ENCODE results near the gene LRRC26. TPM values are rescaled to one million over a fixed set of nuclear protein-coding genes. Genes with fewer than 3 reads are reported as not detected.
"Not testable (repeated sequence)": the region's sequence is repeated elsewhere in the genome, so short reads cannot be mapped to it uniquely, and the experiment has no call there.

Gene LRRC26
- total RNA-seq, 1 experiment from 2014 or later: 2.1 TPM

GRCh38 chr9:137121927-137122795 is 47.7 kb downstream of the LRRC26 start:
- CTCF ChIA-PET: interaction anchor here (1.0 to 2.6 kb wide), 3 partner anchors 16 to 70 kb away, joined by 4 to 14 read pairs (median 4); no protein-coding TSS in a partner anchor
- not testable (repeated sequence) for ATAC-seq

More at GRCh38 chr9:137121927-137122795, 47.7 kb downstream of the LRRC26 start:
- H3K9me3 Mint-ChIP-seq; H3K4me1 Mint-ChIP-seq; H3K36me3 Mint-ChIP-seq; H3K27ac Mint-ChIP-seq; H3K27me3 Mint-ChIP-seq (ENCODE audit: low read depth); POLR2A ChIA-PET; DNase-seq (ENCODE audit: low spot score); H3K4me3 Mint-ChIP-seq: not testable (repeated sequence)

Small RNAs within 50 kb of the gene (microRNA-seq; reads per million reads assigned to microRNA genes)
- not detected for gene MIR3621 (ENCODE audit: borderline number of aligned reads)

Other genes starting within 250 kb of the LRRC26 start
- gene FBXW5, start 225.3 kb downstream of the LRRC26 start, total RNA-seq (2021): 58.2 to 70.5 TPM (median 63.9 TPM) in 3 replicates
- 0.85 to 1.7 TPM (median 1.5 TPM) in 3 replicates for gene C8G, start 224.8 kb downstream of the LRRC26 start, total RNA-seq (2021)
- 1.9 to 4.7 TPM (median 3.4 TPM) in 3 replicates for gene LCN12, start 217.8 kb downstream of the LRRC26 start, total RNA-seq (2021)
- 2.2 to 4.0 TPM (median 2.9 TPM) in 3 replicates for gene PTGDS, start 192.5 kb downstream of the LRRC26 start, total RNA-seq (2021)
- 0.27 to 0.50 TPM (median 0.34 TPM) in 3 replicates for gene LCNL1, start 187.1 kb downstream of the LRRC26 start, total RNA-seq (2021)
- gene PAXX, start 177.6 kb downstream of the LRRC26 start, total RNA-seq (2021): 44.1 to 45.3 TPM (median 44.6 TPM) in 3 replicates
- 0.31 to 0.41 TPM in 2 of 3 replicates, not detected in the other for gene CLIC3, start 173.5 kb downstream of the LRRC26 start, total RNA-seq (2021)
- gene ABCA2, start 141.8 kb downstream of the LRRC26 start, total RNA-seq (2021): 19.2 to 28.3 TPM (median 25.9 TPM) in 3 replicates
- gene FUT7, start 138.0 kb downstream of the LRRC26 start, total RNA-seq (2021): not detected in 3 replicates
- 64.3 to 68.8 TPM (median 64.5 TPM) in 3 replicates for gene NPDC1, start 123.9 kb downstream of the LRRC26 start, total RNA-seq (2021)
- gene ENTPD2, start 116.0 kb downstream of the LRRC26 start, total RNA-seq (2021): 8.3 to 9.6 TPM (median 9.2 TPM) in 3 replicates
- 52.0 to 67.0 TPM (median 53.6 TPM) in 3 replicates for gene SAPCD2, start 99.5 kb downstream of the LRRC26 start, total RNA-seq (2021)
- 12.1 to 17.7 TPM (median 14.3 TPM) in 3 replicates for gene UAP1L1, start 92.5 kb downstream of the LRRC26 start, total RNA-seq (2021)
- gene MAN1B1, start 83.1 kb downstream of the LRRC26 start, total RNA-seq (2021): 44.9 to 57.1 TPM (median 47.1 TPM) in 3 replicates
- gene DPP7, start 55.3 kb downstream of the LRRC26 start, total RNA-seq (2021): 38.9 to 43.7 TPM (median 42.1 TPM) in 3 replicates
- 4.0 to 6.6 TPM (median 4.1 TPM) in 3 replicates for gene GRIN1, start 30.9 kb downstream of the LRRC26 start, total RNA-seq (2021)
- gene TMEM210, start 2.0 kb upstream of the LRRC26 start, total RNA-seq (2021): not detected in 3 replicates
- gene ANAPC2, start 18.5 kb upstream of the LRRC26 start, total RNA-seq (2021): 61.0 to 80.9 TPM (median 61.2 TPM) in 3 replicates
- 102 to 105 TPM (median 103 TPM) in 3 replicates for gene SSNA1, start 18.6 kb upstream of the LRRC26 start, total RNA-seq (2021)
- 33.4 to 43.1 TPM (median 38.1 TPM) in 3 replicates for gene TPRN, start 30.7 kb upstream of the LRRC26 start, total RNA-seq (2021)
- 46.7 to 50.6 TPM (median 47.4 TPM) in 3 replicates for gene TMEM203, start 35.6 kb upstream of the LRRC26 start, total RNA-seq (2021)
- gene NDOR1, start 35.6 kb upstream of the LRRC26 start, total RNA-seq (2021): 40.3 to 49.0 TPM (median 43.2 TPM) in 3 replicates
- 13.3 to 14.8 TPM (median 14.3 TPM) in 3 replicates for gene RNF208, start 52.2 kb upstream of the LRRC26 start, total RNA-seq (2021)
- gene CYSRT1, start 55.1 kb upstream of the LRRC26 start, total RNA-seq (2021): 2.8 to 3.5 TPM (median 2.9 TPM) in 3 replicates
- gene RNF224, start 57.5 kb upstream of the LRRC26 start, total RNA-seq (2021): 0.32 to 0.59 TPM (median 0.41 TPM) in 3 replicates
- 0.13 to 0.23 TPM (median 0.14 TPM) in 3 replicates for gene SLC34A3, start 60.9 kb upstream of the LRRC26 start, total RNA-seq (2021)
- gene TUBB4B, start 71.2 kb upstream of the LRRC26 start, total RNA-seq (2021): 373 to 376 TPM (median 375 TPM) in 3 replicates
- 0.21 to 0.26 TPM in 2 of 3 replicates, not detected in the other for gene STPG3, start 81.2 kb upstream of the LRRC26 start, total RNA-seq (2021)
- gene NELFB, start 85.3 kb upstream of the LRRC26 start, total RNA-seq (2021): 93.7 to 95.0 TPM (median 94.7 TPM) in 3 replicates
- gene TOR4A, start 107.7 kb upstream of the LRRC26 start, total RNA-seq (2021): 7.3 to 11.8 TPM (median 11.3 TPM) in 3 replicates
- gene NRARP, start 132.2 kb upstream of the LRRC26 start, total RNA-seq (2021): 46.7 to 52.4 TPM (median 51.5 TPM) in 3 replicates